SK-N-SH (cell line): ENCODE measurements around the gene RBMS3. TPM values are rescaled to one million over a fixed set of nuclear protein-coding genes. Genes with fewer than 3 reads are reported as not detected.
"Not testable (repeated sequence)": the region's sequence is repeated elsewhere in the genome, so short reads cannot be mapped to it uniquely, and the experiment has no call there.

Experiments used
- CTCF ChIA-PET: fragments of 300-600, 350-600 bp; formaldehyde crosslinking; extraction: SDS; loops from one replicate; lab custom pipeline; 2021; lab: Yijun Ruan, JAX
- POLR2A ChIA-PET: fragments of 350-600 bp; sonication (Branson Sonifier 250); formaldehyde crosslinking; extraction: SDS; loops from one replicate; lab custom pipeline; 2020; ENCODE audit warnings: antibody characterized with exemption, inconsistent platforms; lab: Yijun Ruan, JAX
- DNase-seq: peaks from one replicate; pipeline ENCODE4 v3.0.0; 2012
- H2AFZ ChIP-seq: fragments of 200-600 bp; sonication (generic); 2 replicates; pipeline ENCODE4 v1.8.1; 2016; ENCODE audit warnings: antibody characterized with exemption, mild to moderate bottlenecking, low read depth
- H3F3A ChIP-seq: fragments of 200-600 bp; sonication (generic); replicated peaks from 2 replicates; pipeline ENCODE3; 2016; ENCODE audit warnings: antibody characterized with exemption, mild to moderate bottlenecking; ENCODE audit not compliant: insufficient read depth
- H3K27ac ChIP-seq, 2 experiments: fragments of 200-500 bp in 1 of 2; fragments of 200-600 bp in 1 of 2; sonication (Bioruptor generic) in 1 of 2; sonication (generic), shearing (Covaris generic) in 1 of 2; 2 replicates each; pipeline versions ENCODE4 v1.5.1 to v1.6.1; 2014 to 2016; ENCODE audit warnings: low read depth in 2 of 2, inconsistent platforms in 1 of 2, low read length in 1 of 2, mild to moderate bottlenecking in 1 of 2, mixed read lengths in 1 of 2
- H3K27me3 ChIP-seq: fragments of 200-600 bp; sonication (generic), shearing (Covaris generic); 2 replicates; pipeline ENCODE4 v1.6.1; 2016; ENCODE audit warnings: mixed run types; ENCODE audit not compliant: insufficient read depth
- H3K36me3 ChIP-seq, 2 experiments: fragments of 200-500 bp in 1 of 2; fragments of 200-600 bp in 1 of 2; sonication (Bioruptor generic) in 1 of 2; sonication (generic) in 1 of 2; replicated peaks in 1 of 2; 2 replicates each; pipeline versions ENCODE3 to v1.5.1; 2014 to 2016; ENCODE audit warnings: low read length in 1 of 2, mild to moderate bottlenecking in 1 of 2; ENCODE audit not compliant: insufficient read depth in 2 of 2, control insufficient read depth in 1 of 2
- H3K4me1 ChIP-seq, 2 experiments: fragments of 200-500 bp in 1 of 2; fragments of 200-600 bp in 1 of 2; sonication (Bioruptor generic) in 1 of 2; sonication (generic), shearing (Covaris generic) in 1 of 2; 2 replicates each; pipeline versions ENCODE4 v1.5.1 to v1.6.1; 2014 to 2016; ENCODE audit warnings: low read depth in 1 of 2, low read length in 1 of 2, mixed run types in 1 of 2; ENCODE audit not compliant: insufficient read depth in 2 of 2, control insufficient read depth in 1 of 2
- H3K4me2 ChIP-seq: fragments of 200-600 bp; sonication (generic), shearing (Covaris generic); 2 replicates; pipeline ENCODE4 v1.6.1; 2017; ENCODE audit warnings: mixed run types
- H3K4me3 ChIP-seq, 2 experiments: fragments of 200-500 bp in 1 of 2; fragments of 200-600 bp in 1 of 2; sonication (Bioruptor generic) in 1 of 2; sonication (generic), shearing (Covaris generic) in 1 of 2; 2 replicates each; pipeline versions ENCODE4 v1.5.1 to v1.8.1; 2014 to 2016; ENCODE audit warnings: low read depth in 2 of 2, inconsistent platforms in 1 of 2, low read length in 1 of 2, mild to moderate bottlenecking in 1 of 2, mixed read lengths in 1 of 2, moderate library complexity in 1 of 2
- H3K79me2 ChIP-seq: fragments of 200-600 bp; sonication (generic); 2 replicates; pipeline ENCODE4 v1.8.1; 2017; ENCODE audit warnings: mild to moderate bottlenecking; ENCODE audit not compliant: insufficient read depth
- H3K9ac ChIP-seq: fragments of 200-600 bp; sonication (generic); 2 replicates; pipeline ENCODE4 v1.6.1; 2017; ENCODE audit warnings: mixed run types
- H3K9me2 ChIP-seq: fragments of 200-600 bp; sonication (generic); 2 replicates; pipeline ENCODE4 v1.6.1; 2017; ENCODE audit warnings: mixed run types
- H3K9me3 ChIP-seq: fragments of 200-600 bp; sonication (generic); 2 replicates; pipeline ENCODE4 v1.6.1; 2017; ENCODE audit warnings: mixed run types, mild to moderate bottlenecking, moderate library complexity
- H4K20me1 ChIP-seq: fragments of 200-600 bp; sonication (generic); 2 replicates; pipeline ENCODE4 v1.6.1; 2017; ENCODE audit warnings: mild to moderate bottlenecking, mixed run types; ENCODE audit not compliant: insufficient read depth
- CHD2 ChIP-seq: fragments of 150-350 bp; IDR thresholded peaks from 2 replicates; pipeline ENCODE4 v1.6.1; 2018; ENCODE audit warnings: low read length; ENCODE audit not compliant: partially characterized antibody
- EP300 ChIP-seq, 2 experiments: IDR thresholded peaks; 2 replicates each; pipeline versions ENCODE4 v1.4.0 to v1.6.1; 2012; ENCODE audit warnings: borderline replicate concordance in 1 of 2, low read depth in 1 of 2, low read length in 1 of 2
- GATA2 ChIP-seq: sonication (generic); formaldehyde crosslinking; IDR thresholded peaks from 2 replicates; pipeline ENCODE4 v1.5.0; 2020; ENCODE audit warnings: mild to moderate bottlenecking, missing genetic modification reagents
- NFIC ChIP-seq: IDR thresholded peaks from 2 replicates; pipeline ENCODE4 v1.4.0; 2012; ENCODE audit warnings: borderline replicate concordance
- SMC3 ChIP-seq: IDR thresholded peaks from 2 replicates; pipeline ENCODE4 v1.6.1; 2012; ENCODE audit warnings: low read depth, low read length, improper control_type of control experiment
- USF1 ChIP-seq: IDR thresholded peaks from 2 replicates; pipeline ENCODE4 v1.4.0; 2012; ENCODE audit warnings: low read depth, borderline replicate concordance
- WGBS: methylation state at CpG from one replicate; pipeline ENCODE4 v1.1.6; 2017; ENCODE audit warnings: low lambda C conversion rate; 5-methylcytosine and 5-hydroxymethylcytosine counted together
- polyA plus RNA-seq, 3 experiments: library from polyadenylated mRNA; depleted of rRNA; stranded (reverse); fragments of >200 nt; gene quantifications; 2 replicates each; pipeline ENCODE4 v1.2.3, GENCODE V29; 2012
- TF ChIP-seq, protein P1 (sequence below): IDR thresholded peaks from 2 replicates; pipeline ENCODE4; 2012
- TF ChIP-seq, protein P2 (sequence below): fragments of 150-350 bp; IDR thresholded peaks from 2 replicates; pipeline ENCODE4 v1.6.1; 2017; ENCODE audit warnings: antibody characterized with exemption, low read length, low read depth, borderline replicate concordance

The RBMS3 gene
- polyA plus RNA-seq, 1 of the 3 experiments (the other 2 are of a cell fraction): 8.2 TPM

- no peak for TF ChIP-seq USF1
- no peak for TF ChIP-seq GATA2 (CRISPR knock-in tag)
These were observed 387.9 kb downstream of the RBMS3 start (continued) for GRCh38 chr3:29668728-29669127.

- CTCF ChIA-PET, POLR2A ChIA-PET, H3F3A ChIP-seq, H3K79me2 ChIP-seq, H3K4me1 ChIP-seq, H2AFZ ChIP-seq, H3K4me3 ChIP-seq, H4K20me1 ChIP-seq, H3K27ac ChIP-seq, H3K27me3 ChIP-seq, H3K9me3 ChIP-seq, H3K36me3 ChIP-seq, H3K4me2 ChIP-seq, DNase-seq, H3K9me2 ChIP-seq, H3K9ac ChIP-seq: not testable (repeated sequence)
- WGBS: 95% methylated on average over 7 of the region's 7 CpGs
These were observed 389.6 kb downstream of the RBMS3 start for GRCh38 chr3:29670476-29670875.

- POLR2A ChIA-PET: no interaction called here
- 89% methylated on average over 1 of the region's 1 CpG for WGBS
- Histone ChIP-seq H3K27me3 (no peaks in the 10 kb centered on the region), H3K36me3 (no peaks in the 10 kb centered on the region), H3K79me2 (no peaks in the 10 kb centered on the region), H3K4me2 (no peak overlapping the region), H3K4me3 (no peak overlapping the region), H3K9ac (no peak overlapping the region), H3K4me1 (peaks cover 0 to 6% of the 10 kb centered on the region in 2 experiments; a peak in 2 of 4 replicates), H3K9me2 (no peaks in the 10 kb centered on the region), H3K27ac (no peak overlapping the region; a peak in 1 of 4 replicates)
- CTCF ChIA-PET: interaction anchor here (0.6 kb wide), 1 partner anchor 9 kb away, joined by 3 read pairs; no protein-coding TSS in a partner anchor
- no peak for DNase-seq
- TF ChIP-seq, protein P1, sequence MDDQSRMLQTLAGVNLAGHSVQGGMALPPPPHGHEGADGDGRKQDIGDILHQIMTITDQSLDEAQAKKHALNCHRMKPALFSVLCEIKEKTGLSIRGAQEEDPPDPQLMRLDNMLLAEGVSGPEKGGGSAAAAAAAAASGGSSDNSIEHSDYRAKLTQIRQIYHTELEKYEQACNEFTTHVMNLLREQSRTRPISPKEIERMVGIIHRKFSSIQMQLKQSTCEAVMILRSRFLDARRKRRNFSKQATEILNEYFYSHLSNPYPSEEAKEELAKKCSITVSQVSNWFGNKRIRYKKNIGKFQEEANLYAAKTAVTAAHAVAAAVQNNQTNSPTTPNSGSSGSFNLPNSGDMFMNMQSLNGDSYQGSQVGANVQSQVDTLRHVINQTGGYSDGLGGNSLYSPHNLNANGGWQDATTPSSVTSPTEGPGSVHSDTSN: no peak
- TF ChIP-seq USF1: no peak
- TF ChIP-seq NFIC: no peak
- TF ChIP-seq, protein P2, sequence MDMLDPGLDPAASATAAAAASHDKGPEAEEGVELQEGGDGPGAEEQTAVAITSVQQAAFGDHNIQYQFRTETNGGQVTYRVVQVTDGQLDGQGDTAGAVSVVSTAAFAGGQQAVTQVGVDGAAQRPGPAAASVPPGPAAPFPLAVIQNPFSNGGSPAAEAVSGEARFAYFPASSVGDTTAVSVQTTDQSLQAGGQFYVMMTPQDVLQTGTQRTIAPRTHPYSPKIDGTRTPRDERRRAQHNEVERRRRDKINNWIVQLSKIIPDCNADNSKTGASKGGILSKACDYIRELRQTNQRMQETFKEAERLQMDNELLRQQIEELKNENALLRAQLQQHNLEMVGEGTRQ: no peak
- TF ChIP-seq SMC3: no peak
- no peak for TF ChIP-seq CHD2
- no peak for TF ChIP-seq EP300 (IDR thresholded peaks at IDR 0.05; ENCODE audit: borderline replicate concordance in 1 of 2, low read depth in 1 of 2, low read length in 1 of 2)
- TF ChIP-seq, all 33 proteins: peak for 0
- H3F3A ChIP-seq: peaks cover 8% of the 10 kb centered on the region
- no peaks in the 10 kb centered on the region for H4K20me1 ChIP-seq
- H2AFZ ChIP-seq: no peak overlapping the region
- no peaks in the 10 kb centered on the region for H3K9me3 ChIP-seq
These were observed 396.6 kb downstream of the RBMS3 start for GRCh38 chr3:29677421-29677820.
